Naive B cell (primary cell): ENCODE data around the gene CASK. TPM values are rescaled to one million over a fixed set of nuclear protein-coding genes. Genes with fewer than 3 reads are reported as not detected.

Source experiments
- ATAC-seq, 2 donors: fragments of 150-1000 bp; cut with Tn5 transposase; 2 replicates each; pipeline ENCODE4 v1.10.0; 2021; ENCODE audit warnings: low read depth in 2 of 2, mild to moderate bottlenecking in 2 of 2, moderate library complexity in 2 of 2
- DNase-seq: peaks from one replicate; pipeline ENCODE4 v3.0.0; 2022
- H3K27ac Mint-ChIP-seq, 6 donors: one replicate each; pipeline ENCODE4 v1.8.0; 2020 to 2022; ENCODE audit warnings: mild to moderate bottlenecking in 6 of 6, mixed read lengths in 6 of 6, moderate library complexity in 5 of 6, inconsistent platforms in 2 of 6
- H3K27me3 Mint-ChIP-seq, 3 donors: one replicate each; pipeline ENCODE4 v1.8.0; 2021 to 2022; ENCODE audit warnings: mixed read lengths in 3 of 3, mild to moderate bottlenecking in 1 of 3
- H3K36me3 Mint-ChIP-seq, 2 donors: one replicate each; pipeline ENCODE4 v1.8.0; 2020 to 2022; ENCODE audit warnings: mixed read lengths in 2 of 2, inconsistent platforms in 1 of 2, mild to moderate bottlenecking in 1 of 2
- H3K4me1 Mint-ChIP-seq, 3 donors: one replicate each; pipeline ENCODE4 v1.8.0; 2020 to 2022; ENCODE audit warnings: mixed read lengths in 3 of 3, inconsistent platforms in 1 of 3, mild to moderate bottlenecking in 1 of 3, moderate library complexity in 1 of 3
- H3K4me3 Mint-ChIP-seq, 8 donors: one replicate each; pipeline ENCODE4 v1.8.0; 2020 to 2022; ENCODE audit warnings: mild to moderate bottlenecking in 8 of 8, mixed read lengths in 8 of 8, moderate library complexity in 8 of 8, inconsistent platforms in 2 of 8
- H3K9me3 Mint-ChIP-seq, 7 donors: one replicate each; pipeline ENCODE4 v1.8.0; 2020 to 2022; ENCODE audit warnings: mixed read lengths in 7 of 7, mild to moderate bottlenecking in 5 of 7, inconsistent platforms in 2 of 7, moderate library complexity in 1 of 7
- polyA plus RNA-seq, 6 donors: library from polyadenylated mRNA; unstranded; fragments of 300-500 nt; fragmentation: Illumina TruSeq; gene quantifications; one replicate each; pipeline ENCODE4 v1.2.3, GENCODE V29; 2021; ENCODE audit warnings: low read depth in 6 of 6

CASK gene
- polyA plus RNA-seq, 6 donors from 2014 or later, result 2.6 to 10.8 (median 6.2) TPM

DNA sequence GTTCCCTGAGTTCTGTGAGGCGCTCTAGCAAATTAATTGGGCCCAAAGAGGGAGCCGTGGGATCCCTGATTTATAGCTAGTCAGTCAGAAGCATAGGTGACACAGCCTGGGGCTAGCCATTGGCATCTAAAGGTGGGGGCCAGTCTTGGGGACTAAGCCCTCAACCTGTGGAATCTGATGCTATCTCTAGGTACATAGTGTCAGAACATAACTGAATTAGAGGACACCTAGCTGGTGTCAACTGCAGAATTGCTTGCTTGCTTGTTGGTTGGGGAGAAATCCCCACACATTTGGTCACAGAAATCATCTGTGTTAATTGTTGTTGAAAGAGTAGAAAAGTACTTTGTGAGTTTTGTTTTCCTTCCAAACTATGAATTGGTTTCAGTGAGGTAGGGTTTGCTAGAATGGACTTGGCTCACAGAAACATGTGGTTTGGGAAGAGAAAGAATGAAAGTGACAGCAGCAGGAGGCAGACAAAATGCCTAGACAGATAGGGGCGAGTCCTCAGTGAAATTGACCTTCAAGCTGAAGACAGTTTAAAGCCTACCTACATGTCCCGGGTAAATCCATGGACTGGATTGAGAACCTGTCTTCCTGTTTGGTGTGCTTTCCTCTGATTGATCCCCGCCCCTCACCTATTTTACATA, 212.2 kb downstream of the CASK start:
- Mint-ChIP-seq H3K4me3 (no peak overlapping the region), H3K27ac (peak overlapping the region in 1 of 6 donors; percentile 30), H3K36me3 (no peaks in the 10 kb centered on the region), H3K9me3 (no peaks in the 10 kb centered on the region), H3K27me3 (peaks cover 0 to 7% (median 0%) of the 10 kb centered on the region in 3 donors), H3K4me1 (peaks cover 18 to 41% (median 23%) of the 10 kb centered on the region in 3 donors)
- DNase-seq (no peak), ATAC-seq (no peak)

DNA sequence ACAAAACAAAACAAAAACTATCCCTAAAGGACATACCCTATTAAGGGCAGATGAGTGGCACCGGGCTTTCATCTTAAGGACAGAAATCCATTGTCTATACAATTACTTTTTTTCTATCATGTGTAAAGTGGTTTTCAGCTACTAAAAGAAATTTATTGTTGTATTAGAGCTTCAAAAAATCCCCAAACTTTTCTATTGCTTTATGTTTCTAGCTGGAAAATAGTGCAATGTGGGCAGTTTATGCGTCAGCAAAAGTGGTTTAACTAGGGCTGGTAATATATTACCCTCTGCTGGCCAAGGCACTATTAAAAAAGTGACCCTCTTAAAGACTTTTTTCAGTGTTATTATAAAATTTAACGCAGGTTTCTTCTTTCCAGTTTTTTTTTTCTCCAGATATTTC, 214.9 kb downstream of the CASK start:
- H3K9me3 Mint-ChIP-seq, result no peaks in the 10 kb centered on the region
- H3K27me3 Mint-ChIP-seq, result peaks cover 0 to 7% (median 0%) of the 10 kb centered on the region in 3 donors
- H3K4me3 Mint-ChIP-seq, result no peak overlapping the region
- no peak overlapping the region for H3K27ac Mint-ChIP-seq
- ATAC-seq, result no peak
- H3K36me3 Mint-ChIP-seq, result no peaks in the 10 kb centered on the region
- no peak for DNase-seq
- peaks cover 31 to 45% (median 40%) of the 10 kb centered on the region in 3 donors for H3K4me1 Mint-ChIP-seq

DNA sequence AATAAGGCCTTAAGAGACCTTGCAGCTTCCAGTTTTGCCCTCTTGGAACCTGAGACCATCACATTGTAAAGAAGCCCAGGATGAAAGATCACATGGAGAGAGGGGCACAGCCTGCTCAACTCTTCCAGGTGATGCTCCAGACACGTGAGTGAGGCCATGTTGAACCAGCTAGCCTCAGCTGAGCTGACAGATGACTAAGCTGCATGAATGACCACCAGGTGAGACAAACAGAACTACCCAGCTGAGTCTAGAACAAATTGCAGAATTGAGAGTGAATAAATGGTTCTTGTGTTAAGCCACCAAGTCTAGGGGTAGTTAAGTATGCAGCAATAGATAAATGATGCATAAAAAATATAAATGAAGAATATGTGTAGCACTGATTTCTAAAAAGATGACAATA, 216.1 kb downstream of the CASK start:
- no peaks in the 10 kb centered on the region for H3K27me3 Mint-ChIP-seq
- peak; percentile 28 for DNase-seq
- H3K9me3 Mint-ChIP-seq, result no peaks in the 10 kb centered on the region
- peaks cover 35 to 43% (median 42%) of the 10 kb centered on the region in 3 donors for H3K4me1 Mint-ChIP-seq
- peak; percentile 42 to 46 for ATAC-seq
- H3K4me3 Mint-ChIP-seq, result peak overlapping the region in 7 of 8 donors; percentile 11 to 76 (median 30)
- H3K36me3 Mint-ChIP-seq, result no peaks in the 10 kb centered on the region
- H3K27ac Mint-ChIP-seq, result peak overlapping the region in 4 of 6 donors; percentile 3 to 90 (median 61)

GRCh38 chrX:41705680-41706374, 217.5 kb downstream of the CASK start:
- Mint-ChIP-seq H3K4me3 (peak overlapping the region; percentile 6 to 88 (median 76)), H3K36me3 (no peaks in the 10 kb centered on the region), H3K27me3 (no peaks in the 10 kb centered on the region), H3K4me1 (peaks cover 35 to 43% (median 42%) of the 10 kb centered on the region in 3 donors), H3K27ac (peak overlapping the region; percentile 68 to 94 (median 80)), H3K9me3 (no peaks in the 10 kb centered on the region)
- ATAC-seq, result peak; percentile 79 to 84
- DNase-seq, result peak; percentile 44

- ATAC-seq (no peak), DNase-seq (no peak)
- Mint-ChIP-seq H3K27me3 (no peaks in the 10 kb centered on the region), H3K36me3 (no peaks in the 10 kb centered on the region), H3K4me1 (peaks cover 35 to 43% (median 42%) of the 10 kb centered on the region in 3 donors), H3K27ac (peak overlapping the region in 5 of 6 donors; percentile 21 to 94 (median 46)), H3K4me3 (peak overlapping the region in 7 of 8 donors; percentile 19 to 51 (median 45)), H3K9me3 (no peaks in the 10 kb centered on the region)
Measured at GRCh38 chrX:41705042-41705441, 218.3 kb downstream of the CASK start.

- H3K27ac Mint-ChIP-seq, result no peak overlapping the region
- no peaks in the 10 kb centered on the region for H3K27me3 Mint-ChIP-seq
- no peaks in the 10 kb centered on the region for H3K36me3 Mint-ChIP-seq
- H3K4me3 Mint-ChIP-seq, result peak overlapping the region in 1 of 8 donors; percentile 20
- peak; percentile 26 to 36 for ATAC-seq
- H3K4me1 Mint-ChIP-seq, result peaks cover 32 to 43% (median 36%) of the 10 kb centered on the region in 3 donors
- peak; percentile 9 for DNase-seq
- no peaks in the 10 kb centered on the region for H3K9me3 Mint-ChIP-seq
Measured at GRCh38 chrX:41703574-41704029, 219.8 kb downstream of the CASK start.

DNA sequence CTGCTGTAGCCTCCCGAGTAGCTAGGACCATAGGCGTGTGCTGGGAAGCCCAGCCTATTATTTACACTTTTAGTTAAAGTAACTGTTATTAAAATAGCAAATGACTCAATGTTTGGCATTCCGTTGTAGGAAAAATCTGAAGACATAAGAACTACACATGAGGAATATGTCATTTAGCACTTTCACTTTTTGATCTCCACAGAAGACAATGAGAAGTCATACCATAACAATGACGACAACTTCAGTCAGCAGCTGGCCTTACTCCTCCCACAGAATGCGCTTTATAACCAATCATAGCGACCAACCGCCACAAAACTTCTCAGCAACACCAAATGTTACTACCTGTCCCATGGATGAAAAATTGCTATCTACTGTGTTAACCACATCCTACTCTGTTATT, 227.9 kb downstream of the CASK start:
- peaks cover 9 to 29% (median 13%) of the 10 kb centered on the region in 3 donors for H3K4me1 Mint-ChIP-seq
- DNase-seq (no peak), ATAC-seq (no peak)
- peaks cover 0 to 3% (median 0%) of the 10 kb centered on the region in 7 donors for H3K9me3 Mint-ChIP-seq
- H3K27ac Mint-ChIP-seq, result peak overlapping the region in 1 of 6 donors; percentile 6
- no peaks in the 10 kb centered on the region for H3K27me3 Mint-ChIP-seq
- H3K36me3 Mint-ChIP-seq, result no peaks in the 10 kb centered on the region
- H3K4me3 Mint-ChIP-seq, result no peak overlapping the region

DNA sequence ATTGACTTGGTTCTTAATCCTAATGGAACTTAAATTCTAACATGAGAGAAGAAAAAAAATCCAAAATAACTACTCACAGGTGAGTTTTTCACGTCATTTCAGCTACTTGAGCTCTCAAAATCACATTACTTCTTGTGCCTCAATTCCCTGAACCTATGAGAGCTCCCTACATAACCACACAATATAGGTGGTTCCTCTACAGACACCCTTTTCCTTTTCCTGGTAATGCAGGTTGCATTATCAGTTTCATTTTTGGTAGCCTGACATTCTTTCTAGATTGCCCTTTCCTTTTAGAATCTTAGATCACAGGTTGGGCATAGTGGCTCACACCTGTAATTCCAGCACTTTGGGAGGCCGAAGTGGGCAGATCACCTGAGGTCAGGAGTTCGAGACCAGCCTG, 230.3 kb downstream of the CASK start:
- Mint-ChIP-seq H3K27me3 (no peaks in the 10 kb centered on the region), H3K9me3 (peaks cover 0 to 3% (median 0%) of the 10 kb centered on the region in 7 donors), H3K27ac (peak overlapping the region in 1 of 6 donors; percentile 5), H3K4me3 (peak overlapping the region in 2 of 8 donors; percentile 59 to 68), H3K36me3 (no peaks in the 10 kb centered on the region), H3K4me1 (peaks cover 16 to 37% (median 17%) of the 10 kb centered on the region in 3 donors)
- ATAC-seq, result no peak
- DNase-seq, result no peak

- no peak for ATAC-seq
- peak overlapping the region in 1 of 8 donors; percentile 6 for H3K4me3 Mint-ChIP-seq
- no peaks in the 10 kb centered on the region for H3K36me3 Mint-ChIP-seq
- H3K27me3 Mint-ChIP-seq, result no peaks in the 10 kb centered on the region
- H3K9me3 Mint-ChIP-seq, result peaks cover 0 to 3% (median 0%) of the 10 kb centered on the region in 7 donors
- no peak for DNase-seq
- H3K4me1 Mint-ChIP-seq, result peaks cover 18 to 39% (median 20%) of the 10 kb centered on the region in 3 donors
- peak overlapping the region in 1 of 6 donors; percentile 21 for H3K27ac Mint-ChIP-seq
Measured at GRCh38 chrX:41692162-41692749, 231.1 kb downstream of the CASK start.

DNA sequence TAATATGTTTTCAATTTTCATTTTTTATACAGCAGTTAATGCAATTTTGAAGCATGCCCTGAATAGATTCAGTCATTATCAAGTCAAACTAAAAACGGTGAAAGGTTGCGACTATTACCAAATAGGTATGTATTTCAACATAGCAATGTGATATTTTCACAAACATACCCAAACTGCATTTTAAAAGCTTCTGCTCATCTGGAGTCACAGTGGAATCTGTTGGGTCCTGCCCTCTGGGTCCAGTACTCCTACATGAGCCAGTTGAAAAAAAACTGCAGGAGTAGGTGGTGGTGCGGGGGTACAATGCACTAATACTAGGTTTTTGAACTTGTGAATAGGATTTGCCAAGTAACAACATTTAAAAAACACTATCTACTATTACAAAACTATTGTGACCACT, 233.6 kb downstream of the CASK start:
- DNase-seq (no peak), ATAC-seq (no peak)
- no peaks in the 10 kb centered on the region for H3K9me3 Mint-ChIP-seq
- no peaks in the 10 kb centered on the region for H3K27me3 Mint-ChIP-seq
- H3K36me3 Mint-ChIP-seq, result no peaks in the 10 kb centered on the region
- no peak overlapping the region for H3K27ac Mint-ChIP-seq
- peaks cover 24 to 57% (median 29%) of the 10 kb centered on the region in 3 donors for H3K4me1 Mint-ChIP-seq
- H3K4me3 Mint-ChIP-seq, result no peak overlapping the region

GRCh38 chrX:41688835-41689234, 234.5 kb downstream of the CASK start, which contains the start of gene GPR34:
GPR34 (plus strand) TSS chrX:41688973; CDS start chrX:41695634, 6,661 bp downstream.
- Mint-ChIP-seq H3K9me3 (no peaks in the 10 kb centered on the region), H3K4me1 (peaks cover 24 to 54% (median 28%) of the 10 kb centered on the region in 3 donors), H3K4me3 (peak within 1 kb of the TSS in 3 of 8 donors; percentile 21 to 66 (median 63)), H3K27me3 (no peaks in the 10 kb centered on the region), H3K36me3 (no peaks in the 10 kb centered on the region), H3K27ac (peak within 1 kb of the TSS in 1 of 6 donors; percentile 83)
- ATAC-seq (no peak), DNase-seq (no peak)

DNA sequence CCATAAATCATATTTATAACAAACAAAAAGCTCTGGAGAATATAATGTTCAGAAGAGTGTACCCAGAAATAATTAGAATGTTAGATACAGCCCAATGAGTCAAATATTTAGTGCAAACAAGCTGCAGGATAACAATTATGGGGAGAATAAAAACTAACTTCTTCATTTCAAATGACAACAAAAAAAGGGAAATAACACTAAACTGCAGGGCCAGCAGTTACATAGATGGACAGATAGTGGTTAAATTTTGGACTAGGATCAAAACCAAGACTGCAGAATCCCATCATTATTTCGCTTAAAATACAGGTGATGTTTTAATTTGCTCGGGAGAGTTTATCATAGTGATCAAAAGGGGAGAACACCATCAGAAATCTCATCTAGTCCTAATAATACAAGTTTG, 235.2 kb downstream of the CASK start:
- Mint-ChIP-seq H3K27ac (no peak overlapping the region), H3K4me3 (peak overlapping the region in 2 of 8 donors; percentile 63 to 66), H3K27me3 (no peaks in the 10 kb centered on the region), H3K36me3 (no peaks in the 10 kb centered on the region), H3K4me1 (peaks cover 18 to 48% (median 22%) of the 10 kb centered on the region in 3 donors), H3K9me3 (no peaks in the 10 kb centered on the region)
- DNase-seq, result no peak
- ATAC-seq, result no peak

DNA sequence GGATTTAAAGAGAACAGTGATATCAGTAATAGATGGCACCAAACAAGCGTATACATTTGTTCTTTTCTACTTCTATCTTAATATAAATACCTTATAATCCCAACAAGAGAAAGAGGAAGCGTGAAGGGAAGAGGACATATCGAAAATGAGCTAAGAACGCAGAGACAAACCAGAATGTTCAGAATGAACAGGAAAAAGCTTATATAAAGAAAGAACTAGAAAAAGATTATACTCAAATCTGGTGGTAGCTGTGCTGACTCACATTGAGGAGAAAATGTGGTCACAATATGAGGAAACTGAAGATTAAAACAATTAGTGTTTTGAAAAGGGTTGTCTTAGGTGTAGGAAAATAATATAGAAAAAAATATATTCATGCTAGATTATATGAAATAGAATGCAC, 236.6 kb downstream of the CASK start:
- H3K27ac Mint-ChIP-seq, result no peak overlapping the region
- H3K36me3 Mint-ChIP-seq, result no peaks in the 10 kb centered on the region
- ATAC-seq (no peak), DNase-seq (no peak)
- peak overlapping the region in 2 of 8 donors; percentile 9 to 63 for H3K4me3 Mint-ChIP-seq
- H3K27me3 Mint-ChIP-seq, result no peaks in the 10 kb centered on the region
- H3K9me3 Mint-ChIP-seq, result no peaks in the 10 kb centered on the region
- peaks cover 11 to 34% (median 20%) of the 10 kb centered on the region in 3 donors for H3K4me1 Mint-ChIP-seq
